ENCODE results near the gene UCN2.

DNA sequence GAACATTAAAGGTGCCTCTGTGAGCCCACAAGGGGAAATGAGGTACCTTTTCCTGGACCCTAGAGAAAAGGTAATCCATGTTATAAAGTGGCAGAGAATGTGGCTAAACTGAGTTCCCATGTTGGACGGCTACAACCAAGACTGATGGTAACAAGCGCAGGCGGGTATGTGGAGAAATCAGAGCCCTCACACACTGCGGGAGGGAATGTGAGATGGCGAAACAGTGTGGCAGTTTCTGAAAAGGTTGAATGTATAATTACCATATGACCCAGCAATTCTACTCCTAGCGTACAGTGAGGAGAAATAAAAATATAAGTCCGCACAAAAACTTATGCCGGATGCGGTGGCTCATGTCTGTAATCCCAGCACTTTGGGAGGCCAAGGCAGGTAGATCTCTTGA, 35.5 kb downstream of the UCN2 start:
- TF ChIP-seq POLR2A (IDR thresholded peaks at IDR 0.05; ENCODE audit: low read depth, low read length) (no peak), POLR2AphosphoS5 (IDR thresholded peaks at IDR 0.05; ENCODE audit: low read depth, low read length) (no peak), TAF1 (IDR thresholded peaks at IDR 0.05; ENCODE audit: borderline replicate concordance, low read depth, low read length) (no peak)
